Measurements from ENCODE around the gene NEDD8.
A peak's percentile ranks its signal among the peaks of the same experiment; 100 is the strongest.

Gene NEDD8

GRCh38 chr14:24232121-24232644, at the start of gene NEDD8:
NEDD8 (minus strand) TSS chr14:24232367; CDS start chr14:24232267, 100 bp downstream.
- no peaks in the 10 kb centered on the region for H3K9me3 Mint-ChIP-seq

GRCh38 chr14:24281636-24282035, 49.5 kb upstream of the NEDD8 start:
- no peak for DNase-seq
- no peaks in the 10 kb centered on the region for H3K36me3 Mint-ChIP-seq (ENCODE audit: low read depth)
- no peak for TF ChIP-seq CTCF (IDR thresholded peaks at IDR 0.05)
- no peak overlapping the region for H3K4me3 Mint-ChIP-seq
- no peak overlapping the region for H3K27ac Mint-ChIP-seq
- H3K27me3 Mint-ChIP-seq (ENCODE audit: low read depth, poor library complexity): peaks cover 11% of the 10 kb centered on the region
- H3K9me3 Mint-ChIP-seq: no peaks in the 10 kb centered on the region
- H3K4me1 Mint-ChIP-seq: no peaks in the 10 kb centered on the region

More at GRCh38 chr14:24232121-24232644, at the start of gene NEDD8:
- Mint-ChIP-seq H3K27ac (peak within 1 kb of the TSS; percentile 91), H3K27me3 (ENCODE audit: low read depth, poor library complexity) (no peaks in the 10 kb centered on the region), H3K36me3 (ENCODE audit: low read depth) (peaks cover 26% of the 10 kb centered on the region), H3K4me3 (peak within 1 kb of the TSS; percentile 95), H3K4me1 (peaks cover 32% of the 10 kb centered on the region)
- peak; percentile 81 for DNase-seq
- no peak for TF ChIP-seq CTCF (IDR thresholded peaks at IDR 0.05)

GRCh38 chr14:24280797-24281460, 48.8 kb upstream of the NEDD8 start:
- no peak overlapping the region for H3K4me3 Mint-ChIP-seq
- peaks cover 12% of the 10 kb centered on the region for H3K27me3 Mint-ChIP-seq (ENCODE audit: low read depth, poor library complexity)
- H3K4me1 Mint-ChIP-seq: no peaks in the 10 kb centered on the region
- H3K9me3 Mint-ChIP-seq: no peaks in the 10 kb centered on the region
- DNase-seq: no peak
- H3K36me3 Mint-ChIP-seq (ENCODE audit: low read depth): no peaks in the 10 kb centered on the region
- H3K27ac Mint-ChIP-seq: no peak overlapping the region
- no peak for TF ChIP-seq CTCF (IDR thresholded peaks at IDR 0.05)

- H3K27me3 Mint-ChIP-seq (ENCODE audit: low read depth, poor library complexity): peaks cover 12% of the 10 kb centered on the region
- no peak overlapping the region for H3K27ac Mint-ChIP-seq
- no peak for DNase-seq
- no peaks in the 10 kb centered on the region for H3K36me3 Mint-ChIP-seq (ENCODE audit: low read depth)
- no peak overlapping the region for H3K4me3 Mint-ChIP-seq
- no peaks in the 10 kb centered on the region for H3K9me3 Mint-ChIP-seq
- no peak for TF ChIP-seq CTCF (IDR thresholded peaks at IDR 0.05)
- no peaks in the 10 kb centered on the region for H3K4me1 Mint-ChIP-seq
Measured at GRCh38 chr14:24279301-24280186, 47.4 kb upstream of the NEDD8 start.

- Mint-ChIP-seq H3K36me3 (ENCODE audit: low read depth) (no peaks in the 10 kb centered on the region), H3K27ac (no peak overlapping the region), H3K4me3 (no peak overlapping the region), H3K4me1 (no peaks in the 10 kb centered on the region), H3K9me3 (no peaks in the 10 kb centered on the region), H3K27me3 (ENCODE audit: low read depth, poor library complexity) (peaks cover 12% of the 10 kb centered on the region)
- no peak for DNase-seq
- no peak for TF ChIP-seq CTCF (IDR thresholded peaks at IDR 0.05)
Measured at GRCh38 chr14:24278424-24278823, 46.3 kb upstream of the NEDD8 start.

Measured in nephron progenitor cell (in vitro differentiated cells).